ENCODE measurements around the gene DCBLD2.

The DCBLD2 gene, protein sequence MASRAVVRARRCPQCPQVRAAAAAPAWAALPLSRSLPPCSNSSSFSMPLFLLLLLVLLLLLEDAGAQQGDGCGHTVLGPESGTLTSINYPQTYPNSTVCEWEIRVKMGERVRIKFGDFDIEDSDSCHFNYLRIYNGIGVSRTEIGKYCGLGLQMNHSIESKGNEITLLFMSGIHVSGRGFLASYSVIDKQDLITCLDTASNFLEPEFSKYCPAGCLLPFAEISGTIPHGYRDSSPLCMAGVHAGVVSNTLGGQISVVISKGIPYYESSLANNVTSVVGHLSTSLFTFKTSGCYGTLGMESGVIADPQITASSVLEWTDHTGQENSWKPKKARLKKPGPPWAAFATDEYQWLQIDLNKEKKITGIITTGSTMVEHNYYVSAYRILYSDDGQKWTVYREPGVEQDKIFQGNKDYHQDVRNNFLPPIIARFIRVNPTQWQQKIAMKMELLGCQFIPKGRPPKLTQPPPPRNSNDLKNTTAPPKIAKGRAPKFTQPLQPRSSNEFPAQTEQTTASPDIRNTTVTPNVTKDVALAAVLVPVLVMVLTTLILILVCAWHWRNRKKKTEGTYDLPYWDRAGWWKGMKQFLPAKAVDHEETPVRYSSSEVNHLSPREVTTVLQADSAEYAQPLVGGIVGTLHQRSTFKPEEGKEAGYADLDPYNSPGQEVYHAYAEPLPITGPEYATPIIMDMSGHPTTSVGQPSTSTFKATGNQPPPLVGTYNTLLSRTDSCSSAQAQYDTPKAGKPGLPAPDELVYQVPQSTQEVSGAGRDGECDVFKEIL

DNA sequence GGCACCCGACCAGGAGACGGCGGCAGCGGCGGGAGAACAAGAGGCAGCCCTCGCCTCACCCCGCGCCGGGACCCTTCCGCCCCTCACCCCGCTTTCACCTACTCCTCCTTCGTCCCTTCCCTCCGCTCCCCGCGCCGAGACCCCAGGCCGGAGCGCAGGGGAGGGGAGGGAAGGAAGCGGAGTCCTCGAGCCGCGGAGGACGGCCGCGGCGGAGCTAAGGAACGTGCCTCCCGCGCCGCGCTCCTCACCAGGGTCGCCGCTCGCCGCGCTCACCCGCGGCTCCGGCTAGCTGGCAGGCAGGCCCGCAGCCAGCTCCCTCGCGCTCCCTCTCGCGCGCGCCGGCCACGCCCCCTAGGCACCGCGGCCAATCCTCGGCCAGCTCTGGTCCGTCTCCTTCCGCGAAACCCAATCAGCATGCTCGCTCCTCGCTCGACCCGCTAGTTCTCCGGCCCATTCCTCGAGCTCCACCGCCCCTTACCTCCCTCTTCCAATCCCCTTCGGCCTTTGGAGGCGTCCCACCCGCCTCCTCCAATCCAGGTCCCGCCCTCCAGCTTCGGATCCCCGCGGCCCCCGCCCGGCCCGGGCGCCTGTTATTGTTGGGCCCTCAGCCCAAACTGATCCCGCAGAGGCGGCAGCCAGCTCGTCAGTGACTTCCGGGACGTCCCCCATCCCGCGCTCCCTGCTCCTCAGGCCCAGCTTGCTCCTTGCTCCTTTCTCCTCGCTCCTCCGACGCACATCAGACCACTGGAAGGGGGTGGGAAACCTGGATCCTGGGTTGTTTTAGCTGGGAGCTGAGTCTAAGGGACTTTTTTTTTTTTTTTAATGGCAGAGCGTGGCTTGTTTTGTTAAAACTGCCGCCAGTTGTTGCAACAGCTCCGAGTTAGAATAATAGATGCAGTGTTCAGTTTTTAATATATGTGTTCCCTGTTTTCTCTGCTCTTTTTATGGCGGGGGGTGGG lies at the start of gene DCBLD2:
Gene DCBLD2 (minus strand): TSS at position 304 of the 959 bp plus-strand sequence. CDS start 369 bp downstream, outside the sequence.
- peak; percentile 93 for DNase-seq

DNA sequence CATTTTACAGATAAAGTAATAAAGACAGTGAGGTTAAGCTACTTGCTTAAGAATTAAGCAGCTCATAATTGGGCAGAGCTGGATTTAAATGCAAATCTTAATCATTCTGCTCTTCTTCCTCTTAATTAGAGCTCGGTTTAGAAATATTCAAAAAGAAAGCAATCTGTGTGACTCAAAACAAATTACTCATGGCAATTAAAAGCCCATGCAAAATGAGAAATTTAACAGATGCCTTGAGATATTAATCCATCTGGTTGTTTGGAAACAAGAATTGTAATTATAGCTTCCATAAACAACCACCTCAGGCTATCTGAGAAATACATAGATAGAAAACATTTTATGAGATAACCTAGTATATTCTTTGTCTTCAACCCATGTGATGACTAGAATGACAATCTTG lies 44.2 kb upstream of the DCBLD2 start:
- DNase-seq = no peak

DNA sequence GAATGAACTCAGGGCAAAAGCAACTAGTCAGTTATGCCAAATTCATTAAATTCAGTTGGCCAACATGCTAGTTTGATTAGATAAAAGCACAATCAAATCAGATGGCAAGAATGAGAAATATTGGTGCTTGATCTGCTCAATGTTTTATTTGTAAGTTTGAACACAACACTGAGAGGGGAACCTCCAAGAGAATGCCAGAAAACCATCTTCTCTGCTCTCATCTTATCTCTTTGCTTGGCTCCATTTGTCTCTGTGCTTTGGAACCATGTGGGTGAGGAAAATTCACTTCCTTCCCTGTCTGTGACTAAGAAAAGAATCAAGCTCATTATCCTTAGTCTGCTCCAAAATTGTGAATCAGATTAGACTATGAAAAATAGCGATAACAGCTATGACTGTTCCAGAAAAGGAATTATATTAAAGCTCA lies 43.6 kb upstream of the DCBLD2 start:
- DNase-seq = no peak

DNA sequence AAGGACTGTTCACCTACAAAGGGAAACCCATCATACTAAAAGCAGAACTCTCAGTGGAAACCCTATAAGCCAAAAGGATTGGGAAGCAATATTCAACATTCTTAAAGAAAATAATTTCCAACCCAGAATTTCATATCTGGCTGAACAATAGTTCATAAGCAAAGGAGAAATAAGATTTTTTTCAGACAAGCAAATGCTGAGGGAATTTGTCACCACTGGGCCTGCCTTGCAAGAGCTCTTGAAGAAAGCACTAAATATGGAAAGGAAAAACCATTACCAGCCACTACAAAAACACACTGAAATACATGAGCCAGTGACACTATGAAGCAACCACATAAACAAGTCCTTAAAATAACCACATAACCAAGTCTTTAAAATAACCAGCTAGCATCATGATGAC lies 28.9 kb upstream of the DCBLD2 start:
- no peak for DNase-seq

DNA sequence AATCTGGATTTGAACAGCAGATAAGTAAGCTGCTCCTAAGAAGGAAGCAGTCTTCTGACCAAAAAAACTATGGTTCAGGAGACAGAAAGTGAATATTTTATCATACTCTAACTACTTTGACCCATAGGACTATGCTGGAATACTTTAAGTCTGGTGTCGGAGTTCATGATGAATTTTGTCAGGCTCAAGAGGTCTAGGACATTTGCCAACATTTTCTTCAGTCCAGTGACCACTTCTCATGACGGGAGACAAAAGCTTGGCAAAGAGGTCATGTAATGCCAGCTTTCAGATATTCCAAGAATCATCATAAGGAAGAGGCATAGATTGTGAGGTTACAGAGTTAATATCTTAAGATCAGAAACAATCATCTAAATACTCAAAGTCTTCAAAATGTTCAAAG lies 20.5 kb upstream of the DCBLD2 start:
- no peak for DNase-seq

DNA sequence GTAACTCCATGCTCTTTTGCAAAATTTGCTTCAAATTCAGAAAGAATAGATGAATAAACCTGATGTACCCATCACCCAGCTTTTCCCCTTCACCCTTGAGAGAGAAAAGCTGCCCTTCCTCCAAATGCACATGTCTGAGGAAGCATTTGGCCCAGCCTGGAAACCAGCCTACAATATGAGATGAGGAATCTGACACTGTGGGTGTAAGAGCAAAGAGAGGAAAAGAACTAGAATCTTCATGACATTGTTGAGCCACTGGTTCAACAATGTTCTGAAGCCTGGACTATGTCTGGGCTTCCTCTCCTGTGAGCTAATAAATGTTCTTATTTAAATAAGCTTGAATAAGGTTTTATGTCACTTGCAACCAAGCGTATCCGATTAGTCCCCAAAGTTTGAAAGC lies 18.7 kb upstream of the DCBLD2 start:
- no peak for DNase-seq

DNA sequence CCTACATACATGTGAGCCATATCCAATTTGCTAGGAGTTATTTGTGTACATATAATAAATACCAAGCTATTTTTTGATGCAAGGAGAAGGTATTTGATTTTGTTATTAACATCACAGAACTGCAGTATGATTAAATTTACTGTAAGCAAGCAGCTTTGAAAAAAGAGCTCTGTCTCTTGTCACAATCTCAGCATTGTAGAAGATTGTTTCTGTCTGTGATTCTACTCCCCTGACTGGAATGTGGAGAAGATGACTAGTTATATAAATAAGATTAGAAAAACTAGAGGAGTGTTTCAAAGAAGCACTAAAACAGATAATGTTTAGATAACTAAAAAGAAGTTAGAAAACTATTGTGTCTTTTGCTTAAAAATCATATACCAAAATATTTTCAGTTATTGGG lies 17.1 kb upstream of the DCBLD2 start:
- DNase-seq = no peak

DNA sequence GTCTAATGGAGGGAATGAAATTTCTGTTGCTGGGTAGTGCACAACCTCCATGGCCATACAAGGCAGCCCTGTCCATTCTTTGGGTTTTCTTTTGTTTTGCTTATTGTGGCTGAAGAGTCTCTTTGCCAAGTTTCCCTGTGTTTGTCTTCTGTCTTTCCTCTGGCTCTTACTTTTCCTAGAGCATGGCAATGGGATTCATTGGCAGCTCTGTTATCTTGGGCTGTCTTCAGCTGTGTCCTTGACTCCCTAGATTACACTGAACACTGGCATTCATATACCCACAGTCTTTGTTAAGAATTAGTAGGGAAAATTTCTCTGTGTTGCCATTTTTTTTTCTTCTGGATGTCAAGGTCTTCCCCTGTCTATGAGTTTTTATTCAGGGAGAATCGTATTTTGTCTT lies 16.1 kb upstream of the DCBLD2 start:
- DNase-seq = no peak

DNA sequence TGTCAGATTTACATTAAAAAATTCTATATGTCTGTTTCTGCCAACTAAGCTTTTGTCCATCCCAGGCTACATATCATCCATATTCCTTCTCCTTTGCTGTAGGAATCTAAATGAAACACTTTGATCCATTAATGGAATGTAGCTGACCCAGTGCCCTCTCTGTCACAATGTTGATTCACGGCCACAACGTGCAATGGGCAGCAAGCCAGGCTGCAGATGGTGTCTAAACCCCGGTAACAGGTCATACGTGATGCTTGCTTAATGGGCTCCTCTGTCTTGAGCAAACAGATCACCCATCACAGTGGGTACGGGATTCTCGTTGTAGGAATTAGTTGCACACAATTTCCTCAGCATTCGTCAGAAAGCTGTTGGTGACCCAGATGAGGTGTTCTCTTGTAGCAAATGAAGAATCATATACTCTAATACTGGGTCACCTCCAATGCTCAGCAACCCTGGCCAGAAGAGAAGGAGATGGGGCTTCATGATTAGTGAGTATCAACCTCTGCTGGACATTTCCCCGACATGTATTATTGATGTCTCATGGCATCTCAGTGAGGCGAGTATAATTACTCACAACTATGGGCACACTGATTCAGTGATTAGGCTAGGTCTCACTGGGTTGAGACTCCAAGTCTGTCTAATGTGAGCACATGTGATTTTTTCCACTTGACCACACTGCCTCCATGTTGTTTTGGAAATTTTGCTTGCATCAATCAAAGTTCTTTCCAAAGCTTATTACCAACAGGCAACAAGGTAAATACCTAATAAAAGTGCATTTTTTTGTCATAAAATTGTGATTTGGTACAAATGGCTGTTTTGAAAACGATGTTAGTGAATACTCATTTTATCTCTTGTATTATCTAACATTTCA lies 12.9 kb upstream of the DCBLD2 start:
- no peak for DNase-seq

DNA sequence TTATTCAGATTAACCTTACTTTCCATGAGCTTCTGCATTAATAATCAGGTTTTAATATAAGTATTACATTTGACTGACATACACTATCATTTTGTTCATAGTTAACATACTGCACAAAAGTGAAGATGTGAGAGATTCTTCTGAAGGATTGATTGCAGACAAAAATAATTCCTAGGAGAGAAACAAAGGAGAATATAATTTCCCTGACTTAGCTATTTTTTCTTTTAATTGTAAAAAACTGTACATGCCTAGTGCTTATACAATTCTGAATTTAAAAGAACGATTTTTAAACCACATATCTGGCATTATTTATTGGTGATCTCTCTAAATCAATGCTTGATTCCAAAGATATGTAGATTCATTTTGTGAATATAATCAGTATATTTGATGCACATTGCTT lies 11.0 kb upstream of the DCBLD2 start:
- DNase-seq = no peak

DNA sequence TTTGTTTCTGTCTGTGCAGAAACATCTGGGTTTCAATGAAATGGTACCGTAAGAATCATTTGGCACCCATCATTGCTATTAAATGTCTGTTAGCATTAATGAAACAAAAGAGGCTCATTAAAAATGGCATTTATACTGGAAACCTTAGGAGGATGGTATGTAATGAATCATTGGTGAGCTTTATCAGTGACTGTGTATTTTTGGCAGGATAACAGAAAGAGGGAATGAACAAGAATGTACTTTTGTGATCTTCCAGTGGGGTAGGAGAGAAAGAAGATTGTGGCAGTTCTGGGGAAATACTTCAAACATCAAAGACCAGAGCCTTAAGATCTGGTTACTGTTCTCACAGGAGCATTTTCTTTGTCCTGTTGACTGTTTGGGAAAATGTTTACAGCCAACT lies 4.7 kb upstream of the DCBLD2 start:
- no peak for DNase-seq

DNA sequence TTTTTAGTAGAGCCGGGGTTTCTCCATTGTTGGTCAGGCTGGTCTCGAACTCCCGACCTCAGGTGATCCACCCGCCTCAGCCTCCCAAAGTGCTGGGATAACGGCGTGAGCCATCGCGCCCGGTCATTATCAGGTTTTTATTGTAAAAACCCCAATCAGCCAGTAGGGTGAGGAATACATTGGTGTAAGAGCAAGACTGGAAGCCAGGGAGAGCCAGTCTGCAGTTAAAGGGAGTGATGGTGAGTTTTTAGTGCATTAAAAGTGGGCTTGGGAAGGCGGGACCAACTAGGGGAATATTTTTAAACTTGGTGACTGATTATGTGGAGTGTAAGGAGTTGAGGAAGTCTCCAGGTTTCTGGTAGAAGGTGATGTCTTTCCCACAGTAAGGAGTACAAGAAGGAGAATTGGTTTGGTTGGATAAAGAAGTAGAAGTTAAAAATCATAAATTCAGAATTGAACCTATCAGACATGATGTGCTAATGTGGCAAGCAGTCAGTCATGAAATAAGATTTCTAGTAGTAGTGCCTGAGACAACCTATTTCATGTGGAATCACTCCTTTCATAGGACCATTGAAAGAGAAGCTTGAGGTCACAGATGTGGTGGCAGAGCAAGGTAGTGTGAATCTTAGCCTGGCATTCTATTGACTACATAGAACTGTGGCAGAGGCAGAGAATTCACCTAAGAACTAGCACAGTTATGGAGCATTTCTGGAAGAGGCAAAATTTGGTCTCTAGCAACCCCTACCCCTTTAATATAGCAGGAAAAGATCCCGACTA lies 2.4 kb upstream of the DCBLD2 start:
- DNase-seq = no peak

DNA sequence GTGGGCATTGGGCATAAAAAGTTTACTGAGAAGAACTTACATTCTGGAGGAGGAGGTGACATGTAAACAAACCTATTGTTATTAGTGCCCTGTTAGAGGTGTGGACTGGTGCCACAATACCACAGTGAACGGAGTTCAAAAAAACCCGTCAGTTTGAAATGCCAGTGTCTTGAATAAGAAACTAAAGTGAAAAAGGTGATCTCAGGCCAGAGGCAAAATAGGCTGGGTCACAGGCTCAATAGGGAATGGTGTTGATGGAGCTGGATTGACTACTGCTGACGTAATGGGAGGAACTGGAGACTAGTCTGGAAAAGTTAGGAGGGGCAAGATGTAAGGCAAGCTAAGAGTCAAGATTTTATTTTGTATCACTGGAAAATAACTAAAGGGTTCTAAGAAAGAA lies 1.6 kb upstream of the DCBLD2 start:
- DNase-seq = no peak

DNA sequence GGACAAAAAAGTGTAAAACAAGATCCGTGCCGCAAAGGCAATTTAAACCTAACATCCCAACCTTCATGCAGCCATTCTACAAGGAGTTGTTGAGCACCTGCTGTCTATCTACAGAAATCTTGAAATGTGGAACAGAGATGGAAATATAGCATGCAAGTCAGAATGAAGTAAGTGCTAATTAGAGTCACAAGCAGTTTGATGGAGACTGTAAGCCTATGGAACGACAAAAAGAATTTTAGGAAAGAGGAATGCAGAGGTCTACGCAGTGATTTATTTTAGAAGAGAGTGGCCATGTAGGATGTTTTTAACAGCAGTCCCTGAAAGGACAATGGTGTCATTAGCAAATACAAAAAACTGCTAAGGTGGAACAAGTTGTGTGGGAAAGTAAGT lies 851 bp upstream of the DCBLD2 start:
- DNase-seq = no peak

DNA sequence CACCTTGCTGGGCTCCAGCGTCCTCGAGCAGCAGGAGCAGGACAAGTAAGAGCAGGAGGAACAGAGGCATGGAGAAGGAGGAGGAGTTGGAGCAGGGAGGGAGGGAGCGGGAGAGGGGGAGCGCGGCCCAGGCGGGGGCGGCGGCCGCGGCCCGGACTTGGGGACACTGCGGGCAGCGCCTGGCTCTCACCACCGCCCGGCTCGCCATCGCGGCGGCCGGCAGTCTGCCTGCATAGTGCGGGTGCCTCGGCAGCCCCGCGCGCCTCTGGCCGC lies 440 bp downstream of the DCBLD2 start:
- no peak for DNase-seq

DNA sequence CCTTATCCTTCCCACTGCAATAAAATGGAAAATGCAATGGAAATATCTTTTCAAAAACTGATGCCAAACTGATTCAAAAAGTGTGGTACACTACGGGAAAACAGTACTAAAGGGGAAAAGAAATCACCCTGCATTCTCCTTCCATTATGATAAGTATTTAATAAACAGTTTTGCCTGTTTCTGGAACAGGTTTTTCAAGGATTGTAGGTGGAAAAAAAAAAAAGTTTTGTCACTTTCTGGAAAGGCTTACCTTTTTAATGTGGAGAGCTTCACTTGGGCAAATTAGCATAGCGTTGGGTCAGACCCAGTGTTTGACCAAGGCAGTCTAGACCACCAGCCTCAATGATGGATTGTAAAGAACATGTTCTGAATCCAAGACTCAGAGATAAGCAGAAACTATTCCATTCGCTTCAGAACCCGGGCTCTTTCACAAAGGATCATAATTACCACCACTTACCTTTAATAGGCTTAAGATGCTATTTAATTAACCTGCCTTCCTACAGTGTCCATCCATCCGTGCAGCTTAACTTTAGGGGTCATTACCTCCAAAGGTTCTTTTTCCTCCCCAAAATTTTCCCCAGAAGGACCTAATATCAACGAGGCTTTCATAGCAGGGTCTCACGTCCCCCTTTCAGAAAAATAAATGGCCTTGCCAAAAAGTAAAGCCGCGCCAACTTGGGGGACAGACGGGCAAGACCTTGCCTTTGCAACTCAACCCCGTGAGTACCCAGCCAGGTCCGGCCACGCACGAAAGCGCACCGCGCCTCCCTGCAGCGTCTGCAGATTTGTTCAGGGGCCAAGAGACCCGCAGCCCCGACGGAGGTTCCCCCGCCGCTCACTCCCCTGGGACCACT lies 1.0 kb downstream of the DCBLD2 start:
- DNase-seq = peak; percentile 61

DNA sequence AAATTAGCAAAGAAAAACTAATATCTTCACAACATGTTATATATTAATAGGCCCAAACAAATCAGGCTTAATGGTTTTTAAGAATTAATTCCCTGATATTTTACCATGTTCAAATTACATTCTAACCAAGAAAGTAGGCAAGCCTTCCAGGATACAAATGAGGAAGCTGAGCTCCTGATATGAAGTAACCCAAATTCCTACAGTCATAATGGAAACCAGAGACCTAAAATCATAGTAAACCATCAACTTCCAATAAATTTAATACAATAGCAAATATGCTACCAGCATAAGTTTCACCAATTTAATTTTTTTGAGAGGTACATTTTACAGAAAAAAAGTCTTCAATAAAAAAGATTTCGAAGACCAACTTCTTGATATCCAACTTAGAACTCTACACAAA lies 3.8 kb downstream of the DCBLD2 start:
- DNase-seq = no peak

DNA sequence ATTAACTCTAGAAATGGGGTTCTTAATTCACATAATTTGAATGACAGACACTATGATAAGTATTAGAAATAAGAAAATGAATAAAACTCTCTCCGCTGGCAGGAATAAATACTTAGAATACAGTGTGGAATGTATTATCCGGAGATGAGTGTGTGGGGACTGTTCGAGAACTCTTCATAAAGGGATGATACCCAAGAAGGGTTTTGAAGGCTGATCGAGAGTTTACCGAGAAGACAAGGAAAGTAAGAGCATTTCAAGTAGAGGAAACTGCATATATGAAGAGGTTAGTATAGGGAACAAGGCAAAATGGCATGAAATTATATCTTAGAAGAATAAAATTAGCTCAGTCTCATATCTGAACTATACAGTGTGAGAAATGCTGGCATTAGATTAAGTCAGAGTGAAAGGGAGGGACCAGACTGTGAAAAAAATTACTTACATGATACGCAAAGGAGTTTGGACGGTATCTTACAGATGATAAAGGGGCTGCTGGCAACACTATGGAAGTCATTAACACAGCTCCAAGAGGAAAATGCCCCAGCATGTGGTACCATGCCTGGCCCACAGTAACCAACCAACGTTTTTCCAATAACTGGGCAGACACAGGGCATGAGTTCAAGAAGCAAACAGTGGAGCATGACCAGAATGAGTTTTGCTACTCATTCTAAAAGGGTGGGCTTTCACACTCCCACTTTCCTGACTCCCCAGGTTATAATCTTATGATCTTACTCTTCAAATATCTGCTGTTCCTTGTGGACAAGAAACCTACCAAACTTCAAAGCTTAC lies 6.5 kb downstream of the DCBLD2 start:
- no peak for DNase-seq

DNA sequence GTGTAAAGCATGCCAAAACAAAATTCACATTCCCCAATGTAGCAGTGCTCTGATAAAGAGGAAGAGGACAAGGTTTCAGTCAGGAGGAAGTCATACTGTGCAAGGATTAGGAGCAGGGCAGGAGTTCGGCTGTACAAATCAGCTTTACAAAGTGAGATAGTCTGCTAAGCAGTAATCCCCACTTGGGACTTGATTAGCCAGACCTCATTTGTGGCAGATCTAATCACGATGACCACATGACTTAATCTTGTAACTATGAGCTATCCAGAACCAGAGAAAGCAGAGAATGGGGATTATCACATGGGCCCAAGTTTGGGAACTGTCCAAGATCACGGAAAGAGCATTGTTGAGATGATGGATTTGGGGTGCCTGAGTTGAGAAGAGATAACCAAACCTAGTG lies 7.8 kb downstream of the DCBLD2 start:
- DNase-seq = no peak

DNA sequence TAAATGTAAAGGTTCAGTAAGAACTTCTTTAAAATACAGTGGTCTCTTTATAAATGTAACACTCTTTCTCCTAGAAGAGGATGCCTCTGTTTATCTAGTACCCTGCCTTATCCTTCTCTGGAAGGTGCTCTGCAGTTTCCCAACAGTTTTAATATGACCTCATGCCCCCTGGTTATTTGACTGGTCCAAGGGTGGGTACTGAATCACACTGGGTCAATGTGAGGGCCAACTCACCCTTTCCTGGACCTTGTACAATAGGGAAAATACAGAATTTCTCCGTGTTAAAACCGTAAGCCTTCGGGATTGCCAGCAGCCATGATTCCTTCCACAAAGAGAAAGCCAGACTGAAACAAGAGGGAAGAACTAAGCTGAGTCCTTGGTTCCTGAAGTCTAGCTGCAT lies 9.2 kb downstream of the DCBLD2 start:
- DNase-seq = no peak

Data from activated CD8-positive, alpha-beta memory T cell treated with anti-CD3 and anti-CD28 coated beads, Interleukin-2, amount 50 U/mL, for 48 hours (primary cell).